PFSK-1 (cell line): ENCODE data around the gene ADPRHL1.

Experiments used
- POLR2AphosphoS5 ChIP-seq: IDR thresholded peaks from 2 replicates; pipeline ENCODE4 v1.6.1; 2012; ENCODE audit warnings: low read depth, mild to moderate bottlenecking, control low read depth, low read length, moderate library complexity
- TAF1 ChIP-seq: IDR thresholded peaks from 2 replicates; pipeline ENCODE4 v1.6.1; 2012; ENCODE audit warnings: low read length, control low read depth, borderline replicate concordance; ENCODE audit not compliant: insufficient read depth

DNA sequence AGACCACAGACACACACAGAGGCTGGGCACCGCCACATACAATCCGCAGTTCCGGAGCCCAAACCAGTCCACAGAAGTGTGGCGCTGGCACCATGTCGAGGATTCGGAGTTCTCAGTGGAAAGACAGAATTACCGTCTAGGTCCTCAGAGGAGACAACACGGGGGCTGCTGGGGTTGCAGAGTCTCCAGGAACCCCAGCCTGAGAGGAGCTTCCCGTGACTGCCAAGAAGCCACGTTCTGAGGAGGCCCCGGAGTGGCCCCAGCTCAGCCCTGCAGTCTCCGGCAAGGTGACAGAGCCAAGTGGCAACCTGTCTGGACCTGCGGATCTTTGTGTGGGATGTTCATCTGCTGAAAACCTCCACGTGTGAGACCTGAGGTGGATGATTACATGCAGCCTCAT is 7.3 kb upstream of the ADPRHL1 start:
- no peak for TF ChIP-seq POLR2AphosphoS5
- no peak for TF ChIP-seq TAF1
